Skeletal muscle satellite cell (primary cell): ENCODE data around the gene COBL. TPM values are rescaled to one million over a fixed set of nuclear protein-coding genes. Genes with fewer than 3 reads are reported as not detected.

ENCODE experiments used
- H3K27me3 ChIP-seq: 2 replicates; pipeline ENCODE4 v1.7.0; 2013; ENCODE audit warnings: low read length; ENCODE audit not compliant: control insufficient read depth, insufficient read depth
- H3K36me3 ChIP-seq: 2 replicates; pipeline ENCODE4 v1.7.0; 2013; ENCODE audit warnings: mild to moderate bottlenecking, control low read depth, low read length; ENCODE audit not compliant: insufficient read depth
- H3K4me1 ChIP-seq: 2 replicates; pipeline ENCODE4 v1.7.0; 2013; ENCODE audit warnings: low read length; ENCODE audit not compliant: control insufficient read depth, insufficient read depth
- H3K4me2 ChIP-seq: 2 replicates; pipeline ENCODE4 v1.7.0; 2013; ENCODE audit warnings: mild to moderate bottlenecking, low read length
- H3K4me3 ChIP-seq: 2 replicates; pipeline ENCODE4 v1.7.0; 2013; ENCODE audit warnings: low read length
- H3K9ac ChIP-seq: 2 replicates; pipeline ENCODE4 v1.7.0; 2013; ENCODE audit warnings: mild to moderate bottlenecking, low read depth, low read length, moderate library complexity
- H3K9me3 ChIP-seq: replicated peaks from 2 replicates; pipeline ENCODE4 v1.7.0; 2013; ENCODE audit warnings: mild to moderate bottlenecking, control low read depth, low read length
- total RNA-seq: library from RNA; depleted of rRNA; stranded (reverse); fragments of >200 nt; gene quantifications from 2 replicates; pipeline ENCODE4 v1.2.3, GENCODE V29; 2012; rRNA removed

The COBL gene
- total RNA-seq = under 0.01 and 1.3 TPM in 2 replicates

GRCh38 chr7:51316666-51317581, at the start of gene COBL:
TSS of gene COBL (minus strand) at chr7:51316809. CDS start at chr7:51316633, 176 bp downstream.
- no peaks in the 10 kb centered on the region for H3K9me3 ChIP-seq
- H3K4me1 ChIP-seq = peaks cover 13% of the 10 kb centered on the region
- peak within 1 kb of the TSS; percentile 80 for H3K4me2 ChIP-seq
- H3K27me3 ChIP-seq = peaks cover 41% of the 10 kb centered on the region
- no peaks in the 10 kb centered on the region for H3K36me3 ChIP-seq
- H3K4me3 ChIP-seq = peak within 1 kb of the TSS; percentile 63
- H3K9ac ChIP-seq = no peak within 1 kb of the TSS

- no peak overlapping the region for H3K4me3 ChIP-seq
- H3K9me3 ChIP-seq = no peaks in the 10 kb centered on the region
- H3K27me3 ChIP-seq = peaks cover 3% of the 10 kb centered on the region
- H3K36me3 ChIP-seq = no peaks in the 10 kb centered on the region
- H3K9ac ChIP-seq = no peak overlapping the region
- no peak overlapping the region for H3K4me2 ChIP-seq
- H3K4me1 ChIP-seq = no peaks in the 10 kb centered on the region
Measured at GRCh38 chr7:51366172-51366728, 49.6 kb upstream of the COBL start.

GRCh38 chr7:51357821-51358220, 41.2 kb upstream of the COBL start:
- no peaks in the 10 kb centered on the region for H3K9me3 ChIP-seq
- H3K9ac ChIP-seq = no peak overlapping the region
- H3K4me3 ChIP-seq = no peak overlapping the region
- H3K4me1 ChIP-seq = no peaks in the 10 kb centered on the region
- no peak overlapping the region for H3K4me2 ChIP-seq
- no peaks in the 10 kb centered on the region for H3K36me3 ChIP-seq
- H3K27me3 ChIP-seq = no peaks in the 10 kb centered on the region

- Histone ChIP-seq H3K9ac (no peak overlapping the region), H3K27me3 (no peaks in the 10 kb centered on the region), H3K4me1 (no peaks in the 10 kb centered on the region), H3K4me2 (no peak overlapping the region), H3K36me3 (no peaks in the 10 kb centered on the region), H3K9me3 (no peaks in the 10 kb centered on the region), H3K4me3 (no peak overlapping the region)
Measured at GRCh38 chr7:51356849-51357516, 40.4 kb upstream of the COBL start.

GRCh38 chr7:51354897-51355296, 38.3 kb upstream of the COBL start:
- H3K4me3 ChIP-seq = no peak overlapping the region
- no peaks in the 10 kb centered on the region for H3K27me3 ChIP-seq
- H3K36me3 ChIP-seq = no peaks in the 10 kb centered on the region
- no peak overlapping the region for H3K9ac ChIP-seq
- no peaks in the 10 kb centered on the region for H3K4me1 ChIP-seq
- H3K4me2 ChIP-seq = no peak overlapping the region
- H3K9me3 ChIP-seq = no peaks in the 10 kb centered on the region

GRCh38 chr7:51354434-51354833, 37.8 kb upstream of the COBL start:
- Histone ChIP-seq H3K4me2 (no peak overlapping the region), H3K9me3 (no peaks in the 10 kb centered on the region), H3K27me3 (no peaks in the 10 kb centered on the region), H3K4me1 (no peaks in the 10 kb centered on the region), H3K9ac (no peak overlapping the region), H3K4me3 (no peak overlapping the region), H3K36me3 (no peaks in the 10 kb centered on the region)

- no peaks in the 10 kb centered on the region for H3K4me1 ChIP-seq
- no peak overlapping the region for H3K4me3 ChIP-seq
- H3K36me3 ChIP-seq = no peaks in the 10 kb centered on the region
- no peaks in the 10 kb centered on the region for H3K27me3 ChIP-seq
- H3K9ac ChIP-seq = no peak overlapping the region
- H3K9me3 ChIP-seq = no peaks in the 10 kb centered on the region
- H3K4me2 ChIP-seq = no peak overlapping the region
Measured at GRCh38 chr7:51352174-51353100, 35.8 kb upstream of the COBL start.

GRCh38 chr7:51351661-51352060, 35.1 kb upstream of the COBL start:
- no peak overlapping the region for H3K9ac ChIP-seq
- H3K27me3 ChIP-seq = no peaks in the 10 kb centered on the region
- no peaks in the 10 kb centered on the region for H3K4me1 ChIP-seq
- no peaks in the 10 kb centered on the region for H3K9me3 ChIP-seq
- no peak overlapping the region for H3K4me3 ChIP-seq
- H3K4me2 ChIP-seq = no peak overlapping the region
- H3K36me3 ChIP-seq = no peaks in the 10 kb centered on the region

- H3K4me1 ChIP-seq = no peaks in the 10 kb centered on the region
- no peak overlapping the region for H3K9ac ChIP-seq
- no peak overlapping the region for H3K4me3 ChIP-seq
- no peaks in the 10 kb centered on the region for H3K9me3 ChIP-seq
- H3K27me3 ChIP-seq = no peaks in the 10 kb centered on the region
- no peaks in the 10 kb centered on the region for H3K36me3 ChIP-seq
- H3K4me2 ChIP-seq = no peak overlapping the region
Measured at GRCh38 chr7:51350546-51350896, 33.9 kb upstream of the COBL start.

- H3K4me3 ChIP-seq = no peak overlapping the region
- H3K36me3 ChIP-seq = no peaks in the 10 kb centered on the region
- H3K27me3 ChIP-seq = no peaks in the 10 kb centered on the region
- H3K4me1 ChIP-seq = no peaks in the 10 kb centered on the region
- H3K4me2 ChIP-seq = no peak overlapping the region
- no peaks in the 10 kb centered on the region for H3K9me3 ChIP-seq
- no peak overlapping the region for H3K9ac ChIP-seq
Measured at GRCh38 chr7:51349820-51350545, 33.4 kb upstream of the COBL start.
